Activated T-cell treated with anti-CD3 and anti-CD28 coated beads for 24 hours (primary cell): ENCODE data around the gene INSRR.

Experiments used
- DNase-seq: peaks from one replicate; pipeline ENCODE4 v3.0.0-alpha.2; 2020; ENCODE audit warnings: low read depth

Gene INSRR

GRCh38 chr1:156848461-156849150 lies 10.3 kb downstream of the INSRR start:
- DNase-seq, result peak; percentile 42

GRCh38 chr1:156847591-156848460 lies 11.1 kb downstream of the INSRR start:
- no peak for DNase-seq

GRCh38 chr1:156846643-156847042 lies 12.3 kb downstream of the INSRR start:
- DNase-seq, result no peak

GRCh38 chr1:156845953-156846545 lies 12.9 kb downstream of the INSRR start:
- no peak for DNase-seq

- DNase-seq, result no peak
These were observed 13.6 kb downstream of the INSRR start for GRCh38 chr1:156845055-156845952.

- no peak for DNase-seq
These were observed 14.3 kb downstream of the INSRR start for GRCh38 chr1:156844638-156845037.

- no peak for DNase-seq
These were observed 14.8 kb downstream of the INSRR start for GRCh38 chr1:156844102-156844501.

- no peak for DNase-seq
These were observed 16.2 kb downstream of the INSRR start for GRCh38 chr1:156842618-156843300.

- no peak for DNase-seq
These were observed 17.5 kb downstream of the INSRR start for GRCh38 chr1:156841295-156841855.

- no peak for DNase-seq
These were observed 18.0 kb downstream of the INSRR start for GRCh38 chr1:156840898-156841279.

- DNase-seq, result no peak
These were observed 18.6 kb downstream of the INSRR start for GRCh38 chr1:156840186-156840897.

GRCh38 chr1:156839426-156840109 lies 19.3 kb downstream of the INSRR start:
- no peak for DNase-seq

GRCh38 chr1:156838972-156839371 lies 19.9 kb downstream of the INSRR start:
- DNase-seq, result no peak

- DNase-seq, result no peak
These were observed 22.0 kb downstream of the INSRR start for GRCh38 chr1:156836892-156837291.

GRCh38 chr1:156836041-156836654 lies 22.8 kb downstream of the INSRR start:
- peak; percentile 32 for DNase-seq

GRCh38 chr1:156834322-156834721 lies 24.6 kb downstream of the INSRR start:
- DNase-seq, result no peak

GRCh38 chr1:156833603-156834002 lies 25.3 kb downstream of the INSRR start:
- DNase-seq, result no peak

GRCh38 chr1:156832434-156832833 lies 26.5 kb downstream of the INSRR start:
- no peak for DNase-seq

GRCh38 chr1:156828400-156829124 lies 30.4 kb downstream of the INSRR start:
- DNase-seq, result no peak
